Iris pigment epithelial cell (primary cell): ENCODE results near the gene SERBP1.

ENCODE experiments used
- DNase-seq: peaks from one replicate; pipeline ENCODE4 v3.0.0-alpha.2; 2011; ENCODE audit warnings: low read depth

SERBP1 gene

DNA sequence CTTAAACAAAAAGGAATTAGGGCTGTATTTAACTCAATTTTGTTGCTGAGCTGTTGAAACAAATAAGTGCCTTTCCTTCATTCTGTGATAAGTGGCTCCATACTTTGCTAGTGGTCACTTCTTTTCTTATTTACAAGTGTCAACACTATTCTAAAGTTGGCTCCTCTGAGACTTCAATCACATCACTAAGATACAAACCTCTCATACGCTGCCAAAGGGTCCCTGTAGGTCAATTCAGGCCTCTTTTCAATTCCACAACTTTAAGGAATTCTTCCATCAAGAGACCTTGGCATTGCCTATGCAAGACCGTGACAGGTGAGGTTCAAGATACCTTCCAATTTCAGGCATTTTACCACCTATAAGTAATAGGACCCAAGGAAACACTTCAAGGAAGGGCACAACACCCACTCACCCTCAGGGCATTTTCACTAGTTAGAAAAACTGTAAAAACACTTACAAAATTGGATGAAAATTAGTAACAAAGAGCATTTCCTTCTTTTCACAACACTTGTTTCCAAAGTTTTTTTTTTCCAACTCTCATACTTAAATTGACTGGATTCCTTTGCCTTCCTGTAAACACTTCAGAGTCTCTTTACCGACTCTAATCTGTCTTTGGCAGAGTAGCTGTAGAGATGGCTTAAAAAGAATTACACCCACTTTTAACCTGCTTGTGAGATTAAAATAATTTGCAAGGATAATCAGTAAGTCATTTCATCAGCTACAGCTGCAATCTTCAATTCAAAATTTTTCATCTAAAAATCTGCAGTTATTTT is 24.5 kb downstream of the SERBP1 start:
- no peak for DNase-seq

DNA sequence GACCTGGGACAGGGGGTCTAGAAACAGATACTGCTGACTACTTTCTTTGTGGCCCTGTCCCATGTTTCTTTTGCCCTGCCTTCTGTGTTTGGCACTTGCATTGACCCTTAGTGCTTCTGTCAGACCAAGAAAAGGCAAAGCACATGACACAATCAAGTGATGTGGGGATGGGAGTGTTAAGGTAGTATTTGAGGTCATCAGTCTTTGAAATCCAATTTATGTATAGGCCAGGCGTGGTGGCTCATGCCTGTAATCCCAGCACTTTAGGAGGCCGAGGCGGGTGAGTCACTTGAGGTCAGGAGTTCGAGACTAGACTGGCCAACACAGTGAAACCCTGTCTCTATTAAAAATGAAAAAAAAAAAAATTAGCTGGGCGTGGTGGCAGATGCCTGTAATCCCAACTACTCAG is 26.0 kb downstream of the SERBP1 start:
- DNase-seq, result peak; percentile 65

DNA sequence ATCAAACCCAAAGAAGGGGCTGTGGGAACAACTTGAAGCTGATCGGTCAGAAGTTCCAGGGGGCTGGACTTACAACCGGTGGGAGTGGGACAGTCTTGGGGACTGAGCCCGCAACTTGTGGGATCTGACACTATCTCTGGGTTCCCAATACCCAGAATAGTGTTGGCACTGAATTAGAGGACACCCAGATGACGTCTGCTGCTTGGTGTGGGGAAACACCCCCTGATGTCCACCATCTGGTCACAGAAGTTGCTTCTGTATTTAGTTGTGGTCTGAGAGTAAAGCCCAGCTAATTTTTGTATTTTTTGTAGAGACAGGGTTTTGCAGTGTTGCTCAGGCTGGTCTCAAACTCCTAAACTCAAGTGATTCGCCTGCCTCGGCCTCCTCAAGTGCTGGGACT is 28.8 kb downstream of the SERBP1 start:
- DNase-seq, result no peak

DNA sequence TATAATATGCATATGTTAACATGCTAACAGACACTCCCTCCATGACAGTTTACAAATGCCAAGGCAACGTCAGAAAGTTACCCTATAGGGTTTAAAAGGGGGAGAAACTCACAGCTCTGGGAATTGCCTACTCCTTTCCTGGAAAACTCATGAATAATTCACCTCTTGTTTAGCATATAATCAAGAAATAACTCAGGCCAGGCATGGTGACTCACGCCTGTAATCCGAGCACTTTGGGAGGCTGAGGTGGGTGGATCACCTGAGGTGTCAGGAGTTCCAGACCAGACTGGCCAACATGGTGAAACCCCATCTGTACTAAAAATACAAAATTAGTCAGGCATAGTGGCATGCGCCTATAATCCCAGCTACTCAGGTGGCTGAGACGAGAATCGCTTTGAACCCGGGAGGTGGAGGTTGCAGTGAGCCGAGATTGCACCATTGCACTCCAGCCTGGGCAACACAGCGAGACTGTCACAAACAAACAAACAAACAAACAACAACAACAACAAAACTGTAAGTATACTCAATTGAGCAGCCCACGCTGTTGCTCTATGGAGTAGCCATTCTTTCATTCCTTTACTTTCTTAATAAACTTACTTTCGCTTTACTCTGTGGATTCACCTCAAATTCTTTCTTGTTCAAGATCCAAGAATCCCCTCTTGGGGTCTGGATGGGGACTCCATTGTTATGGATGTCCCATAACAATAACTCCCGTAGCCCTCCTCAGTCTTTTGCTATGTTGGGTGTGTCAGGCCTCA is 30.0 kb downstream of the SERBP1 start:
- peak; percentile 73 for DNase-seq

GRCh38 chr1:67399199-67399993 is 30.8 kb downstream of the SERBP1 start:
- DNase-seq, result no peak

- no peak for DNase-seq
Observed at GRCh38 chr1:67394548-67394947, 35.7 kb downstream of the SERBP1 start.

DNA sequence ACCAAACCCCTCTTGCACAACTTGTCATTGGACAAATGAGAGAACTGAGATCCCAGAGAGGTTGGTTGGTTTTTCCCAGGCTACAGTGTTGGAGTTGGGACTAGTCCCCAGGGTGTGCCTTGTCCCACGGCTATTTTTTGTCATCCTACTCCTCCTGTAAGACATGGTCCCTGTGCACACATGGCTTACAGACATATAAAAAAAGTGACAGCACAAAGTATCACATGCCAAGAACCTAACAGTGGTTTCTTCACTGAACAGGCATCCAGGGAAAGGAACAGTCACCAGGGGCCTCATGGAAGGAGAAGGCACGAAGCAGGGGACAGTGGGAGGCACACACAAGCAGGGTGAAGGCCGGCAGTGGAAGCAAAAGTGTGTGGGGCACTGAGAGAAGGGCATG is 36.5 kb downstream of the SERBP1 start:
- no peak for DNase-seq

- no peak for DNase-seq
Observed at GRCh38 chr1:67393240-67393639, 37.0 kb downstream of the SERBP1 start.

GRCh38 chr1:67390041-67390887 is 39.9 kb downstream of the SERBP1 start:
- peak; percentile 91 for DNase-seq

DNA sequence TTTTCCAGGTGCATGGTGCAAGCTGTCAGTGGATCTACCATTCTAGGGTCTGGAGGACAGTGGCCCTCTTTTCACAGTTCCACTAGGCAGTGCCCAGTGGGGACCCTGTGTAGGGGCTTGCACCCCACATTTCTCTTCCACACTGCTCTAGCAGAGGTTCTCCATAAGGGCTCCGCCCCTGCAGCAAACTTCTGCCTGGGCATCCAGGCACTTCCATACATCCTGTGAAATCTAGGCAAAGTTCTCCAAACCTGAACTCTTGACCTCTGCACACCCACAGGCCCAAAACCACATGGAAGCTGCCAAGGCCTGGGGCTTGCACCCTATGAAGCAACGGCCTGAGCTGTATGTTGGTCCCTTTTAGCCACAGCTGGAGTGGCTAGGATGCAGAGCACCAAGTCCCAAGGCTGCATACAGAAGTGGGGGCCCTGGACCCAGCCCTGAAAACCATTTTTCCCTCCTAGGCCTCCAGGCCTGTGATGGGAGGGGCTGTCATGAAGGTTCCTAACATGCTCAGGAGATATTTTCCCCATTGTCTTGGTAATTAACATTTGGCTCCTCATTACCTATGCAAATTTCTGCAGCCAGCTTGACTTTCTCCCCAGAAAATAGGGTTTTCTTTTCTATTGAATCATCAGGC is 46.1 kb downstream of the SERBP1 start:
- DNase-seq, result no peak

DNA sequence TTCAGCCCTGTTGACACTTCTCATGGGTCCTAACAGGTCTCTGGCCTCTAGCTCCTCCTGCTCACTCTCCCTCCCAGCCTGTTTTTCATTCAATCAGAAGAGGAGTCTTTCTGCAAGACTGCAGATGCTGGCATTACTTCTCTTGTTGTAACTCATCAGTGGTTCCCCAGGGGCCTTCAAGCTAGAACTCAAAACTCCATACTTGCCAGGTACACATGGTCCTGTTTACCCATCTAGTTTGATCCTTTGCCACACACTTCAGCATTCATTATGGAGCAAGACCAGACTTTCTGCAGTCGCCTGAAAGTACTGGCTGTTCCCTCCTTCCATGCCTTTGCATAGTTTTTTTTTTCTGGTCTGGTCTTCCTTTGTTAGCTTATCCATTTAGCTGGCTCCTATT is 47.9 kb downstream of the SERBP1 start:
- DNase-seq, result no peak

- no peak for DNase-seq
Observed at GRCh38 chr1:67381154-67381553, 49.0 kb downstream of the SERBP1 start.

GRCh38 chr1:67377253-67377652 is 52.9 kb downstream of the SERBP1 start:
- DNase-seq, result no peak

DNA sequence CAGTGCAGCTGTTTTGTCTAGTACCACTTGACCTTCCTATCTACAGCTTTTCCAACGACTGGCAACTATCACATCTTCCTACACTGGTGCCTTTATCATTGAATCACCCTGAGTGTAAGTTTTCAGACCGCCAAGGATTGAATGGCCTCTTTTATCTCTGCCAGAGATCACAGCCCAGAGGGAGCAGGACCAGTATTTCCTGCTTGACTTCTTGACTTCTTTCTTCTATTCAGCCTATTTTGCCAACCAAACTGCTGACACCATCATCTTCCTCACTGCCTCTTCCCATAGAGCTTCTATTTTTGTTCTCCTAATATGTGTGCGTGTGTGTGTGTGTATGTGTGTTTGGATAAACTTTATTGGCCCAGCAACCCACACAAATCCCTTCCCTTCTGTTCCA is 53.8 kb downstream of the SERBP1 start:
- DNase-seq, result no peak

- no peak for DNase-seq
Observed at GRCh38 chr1:67372898-67373297, 57.3 kb downstream of the SERBP1 start.

DNA sequence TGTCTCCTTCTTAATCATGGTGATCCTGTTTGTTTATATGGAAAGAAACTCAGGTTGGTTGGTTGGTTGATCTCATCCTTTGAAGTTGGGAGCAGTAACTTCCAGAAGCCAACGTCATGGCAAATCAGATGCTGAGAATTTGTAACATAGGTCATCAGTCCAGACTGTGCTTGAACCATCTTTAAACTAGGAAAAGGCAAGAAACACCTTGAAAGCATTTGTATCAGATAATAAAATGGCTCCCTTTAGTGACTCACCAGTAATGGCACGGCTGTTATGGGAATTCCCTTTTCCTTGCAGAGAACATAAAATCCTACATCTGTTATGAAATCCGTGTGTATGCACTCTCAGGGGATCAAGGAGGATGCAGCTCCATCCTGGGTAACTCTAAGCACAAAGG is 58.1 kb downstream of the SERBP1 start:
- DNase-seq, result peak; percentile 66

DNA sequence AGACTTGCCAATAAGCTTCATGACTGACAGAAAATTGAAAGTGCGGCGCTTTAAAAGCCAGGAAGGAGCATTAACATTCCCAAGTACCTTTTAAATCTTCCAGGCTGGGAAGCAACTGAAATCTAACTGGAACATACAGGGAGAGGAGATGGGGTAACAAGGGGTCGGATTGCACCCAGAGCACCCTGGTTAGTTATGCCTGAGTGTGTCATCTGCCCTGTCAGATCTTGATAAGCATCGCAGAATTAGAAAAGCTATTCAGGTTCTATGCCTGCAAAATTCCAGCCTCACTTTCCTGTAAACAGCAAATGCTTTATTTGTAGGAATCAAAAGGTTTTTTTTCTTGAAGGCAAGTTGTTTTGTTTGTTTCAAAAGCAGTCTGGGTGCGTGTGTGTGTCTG is 58.5 kb downstream of the SERBP1 start:
- DNase-seq, result peak; percentile 84

- peak; percentile 63 for DNase-seq
Observed at GRCh38 chr1:67371043-67371442, 59.2 kb downstream of the SERBP1 start.

- DNase-seq, result no peak
Observed at GRCh38 chr1:67368046-67368514, 62.1 kb downstream of the SERBP1 start.

DNA sequence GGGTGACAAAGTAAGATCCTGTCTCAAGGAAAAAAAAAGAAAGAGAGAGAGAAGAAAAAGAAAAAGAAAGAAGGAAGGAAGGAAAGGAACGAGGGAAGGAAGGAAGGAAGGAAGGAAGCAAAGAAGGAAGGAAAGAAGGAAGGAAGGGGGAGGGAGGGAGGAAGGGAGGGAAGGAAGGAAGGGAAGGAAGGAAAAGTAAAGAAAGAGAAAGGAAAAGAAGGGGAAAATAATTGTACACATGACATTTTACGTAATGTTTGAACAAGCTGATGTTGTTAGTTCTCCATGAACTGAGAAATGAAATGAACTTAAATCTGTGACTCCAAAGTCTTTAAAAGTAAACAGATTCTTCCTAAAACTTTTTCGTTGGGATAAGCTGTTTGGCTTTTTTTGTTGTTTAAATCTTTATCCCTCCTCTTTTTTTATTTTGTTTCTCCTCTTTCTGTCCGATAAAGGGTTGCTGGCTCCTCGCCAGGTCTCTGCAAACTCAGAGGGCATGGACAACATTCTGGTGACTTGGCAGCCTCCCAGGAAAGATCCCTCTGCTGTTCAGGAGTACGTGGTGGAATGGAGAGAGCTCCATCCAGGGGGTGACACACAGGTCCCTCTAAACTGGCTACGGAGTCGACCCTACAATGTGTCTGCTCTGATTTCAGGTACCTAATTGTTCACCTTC is 62.7 kb downstream of the SERBP1 start:
- DNase-seq, result peak; percentile 36

DNA sequence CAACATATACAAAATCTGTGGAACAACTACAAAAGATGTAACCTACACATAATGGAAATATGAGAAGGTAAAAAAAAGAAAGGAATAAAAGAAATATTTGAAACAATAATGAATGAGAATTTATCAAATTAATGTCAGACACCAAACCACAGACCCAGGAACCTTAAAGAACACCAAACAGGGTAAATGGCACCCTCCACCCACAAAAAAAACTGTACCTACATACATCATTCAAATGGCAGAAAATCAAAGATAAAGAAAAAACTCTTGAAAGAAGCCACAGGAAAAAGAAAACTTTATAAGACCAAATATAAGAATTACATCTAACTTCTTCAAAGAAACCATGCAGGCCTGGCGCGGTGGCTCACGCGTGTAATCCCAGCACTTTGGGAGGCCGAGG is 68.6 kb downstream of the SERBP1 start:
- no peak for DNase-seq
